Measurements from ENCODE around the gene WNT5B.
A peak's percentile ranks its signal among the peaks of the same experiment; 100 is the strongest.

The WNT5B gene

GRCh38 chr12:1603269-1603993 lies 25.6 kb upstream of the WNT5B start:
- Histone ChIP-seq H3K36me3 (ENCODE audit: control insufficient read depth, insufficient read depth, low read length) (no peaks in the 10 kb centered on the region), H3K4me1 (ENCODE audit: control insufficient read depth, insufficient read depth, low read length) (peaks cover 11% of the 10 kb centered on the region), H3K4me3 (ENCODE audit: low read depth, low read length) (no peak overlapping the region), H3K9me3 (ENCODE audit: control insufficient read depth, insufficient read depth, low read depth, low read length) (no peaks in the 10 kb centered on the region), H3K27ac (ENCODE audit: low read depth, low read length) (no peak overlapping the region), H3K9ac (ENCODE audit: low read length) (no peak overlapping the region), H3K27me3 (ENCODE audit: control insufficient read depth, insufficient read depth, low read length) (peaks cover 6% of the 10 kb centered on the region; the same call in 1 of the 2 replicates)

GRCh38 chr12:1604464-1604863 lies 24.6 kb upstream of the WNT5B start:
- peaks cover 11% of the 10 kb centered on the region for H3K4me1 ChIP-seq (ENCODE audit: control insufficient read depth, insufficient read depth, low read length)
- H3K9ac ChIP-seq (ENCODE audit: low read length): no peak overlapping the region
- no peaks in the 10 kb centered on the region for H3K36me3 ChIP-seq (ENCODE audit: control insufficient read depth, insufficient read depth, low read length)
- no peaks in the 10 kb centered on the region for H3K9me3 ChIP-seq (ENCODE audit: control insufficient read depth, insufficient read depth, low read depth, low read length)
- no peak overlapping the region for H3K4me3 ChIP-seq (ENCODE audit: low read depth, low read length)
- peaks cover 6% of the 10 kb centered on the region; the same call in 1 of the 2 replicates for H3K27me3 ChIP-seq (ENCODE audit: control insufficient read depth, insufficient read depth, low read length)
- no peak overlapping the region for H3K27ac ChIP-seq (ENCODE audit: low read depth, low read length)

GRCh38 chr12:1605129-1606020 lies 23.7 kb upstream of the WNT5B start:
- Histone ChIP-seq H3K27ac (ENCODE audit: low read depth, low read length) (no peak overlapping the region; the same call in 1 of the 2 replicates), H3K9ac (ENCODE audit: low read length) (peak overlapping the region; percentile 70)

GRCh38 chr12:1606021-1606622 lies 22.9 kb upstream of the WNT5B start:
- Histone ChIP-seq H3K9ac (ENCODE audit: low read length) (peak overlapping the region; percentile 70), H3K27me3 (ENCODE audit: control insufficient read depth, insufficient read depth, low read length) (peaks cover 6% of the 10 kb centered on the region; the same call in 1 of the 2 replicates), H3K4me3 (ENCODE audit: low read depth, low read length) (peak overlapping the region; percentile 59), H3K4me1 (ENCODE audit: control insufficient read depth, insufficient read depth, low read length) (peaks cover 11% of the 10 kb centered on the region), H3K9me3 (ENCODE audit: control insufficient read depth, insufficient read depth, low read depth, low read length) (no peaks in the 10 kb centered on the region), H3K27ac (ENCODE audit: low read depth, low read length) (no peak overlapping the region; the same call in 1 of the 2 replicates), H3K36me3 (ENCODE audit: control insufficient read depth, insufficient read depth, low read length) (no peaks in the 10 kb centered on the region)

More at GRCh38 chr12:1605129-1606020, 23.7 kb upstream of the WNT5B start:
- H3K36me3 ChIP-seq (ENCODE audit: control insufficient read depth, insufficient read depth, low read length): no peaks in the 10 kb centered on the region
- no peaks in the 10 kb centered on the region for H3K9me3 ChIP-seq (ENCODE audit: control insufficient read depth, insufficient read depth, low read depth, low read length)
- peaks cover 11% of the 10 kb centered on the region for H3K4me1 ChIP-seq (ENCODE audit: control insufficient read depth, insufficient read depth, low read length)
- H3K4me3 ChIP-seq (ENCODE audit: low read depth, low read length): peak overlapping the region; percentile 59
- peaks cover 6% of the 10 kb centered on the region; the same call in 1 of the 2 replicates for H3K27me3 ChIP-seq (ENCODE audit: control insufficient read depth, insufficient read depth, low read length)

GRCh38 chr12:1607940-1608712 lies 20.9 kb upstream of the WNT5B start:
- H3K9me3 ChIP-seq (ENCODE audit: control insufficient read depth, insufficient read depth, low read depth, low read length): no peaks in the 10 kb centered on the region
- peaks cover 11% of the 10 kb centered on the region for H3K4me1 ChIP-seq (ENCODE audit: control insufficient read depth, insufficient read depth, low read length)
- H3K36me3 ChIP-seq (ENCODE audit: control insufficient read depth, insufficient read depth, low read length): no peaks in the 10 kb centered on the region
- no peak overlapping the region for H3K9ac ChIP-seq (ENCODE audit: low read length)
- H3K27ac ChIP-seq (ENCODE audit: low read depth, low read length): no peak overlapping the region
- H3K4me3 ChIP-seq (ENCODE audit: low read depth, low read length): no peak overlapping the region
- H3K27me3 ChIP-seq (ENCODE audit: control insufficient read depth, insufficient read depth, low read length): peaks cover 6% of the 10 kb centered on the region; the same call in 1 of the 2 replicates

GRCh38 chr12:1608713-1609119 lies 20.3 kb upstream of the WNT5B start:
- Histone ChIP-seq H3K36me3 (ENCODE audit: control insufficient read depth, insufficient read depth, low read length) (no peaks in the 10 kb centered on the region), H3K27me3 (ENCODE audit: control insufficient read depth, insufficient read depth, low read length) (peaks cover 6% of the 10 kb centered on the region; the same call in 1 of the 2 replicates), H3K4me1 (ENCODE audit: control insufficient read depth, insufficient read depth, low read length) (peaks cover 11% of the 10 kb centered on the region), H3K4me3 (ENCODE audit: low read depth, low read length) (no peak overlapping the region), H3K27ac (ENCODE audit: low read depth, low read length) (no peak overlapping the region), H3K9ac (ENCODE audit: low read length) (no peak overlapping the region), H3K9me3 (ENCODE audit: control insufficient read depth, insufficient read depth, low read depth, low read length) (no peaks in the 10 kb centered on the region)

GRCh38 chr12:1610072-1610643 lies 18.9 kb upstream of the WNT5B start:
- H3K9ac ChIP-seq (ENCODE audit: low read length): no peak overlapping the region
- H3K4me3 ChIP-seq (ENCODE audit: low read depth, low read length): no peak overlapping the region
- H3K4me1 ChIP-seq (ENCODE audit: control insufficient read depth, insufficient read depth, low read length): peaks cover 9% of the 10 kb centered on the region
- H3K27me3 ChIP-seq (ENCODE audit: control insufficient read depth, insufficient read depth, low read length): peaks cover 6% of the 10 kb centered on the region; the same call in 1 of the 2 replicates
- no peaks in the 10 kb centered on the region for H3K36me3 ChIP-seq (ENCODE audit: control insufficient read depth, insufficient read depth, low read length)
- no peak overlapping the region for H3K27ac ChIP-seq (ENCODE audit: low read depth, low read length)
- no peaks in the 10 kb centered on the region for H3K9me3 ChIP-seq (ENCODE audit: control insufficient read depth, insufficient read depth, low read depth, low read length)

GRCh38 chr12:1611803-1612572 lies 17.0 kb upstream of the WNT5B start:
- no peak overlapping the region for H3K9ac ChIP-seq (ENCODE audit: low read length)
- no peaks in the 10 kb centered on the region for H3K4me1 ChIP-seq (ENCODE audit: control insufficient read depth, insufficient read depth, low read length)
- H3K9me3 ChIP-seq (ENCODE audit: control insufficient read depth, insufficient read depth, low read depth, low read length): no peaks in the 10 kb centered on the region
- H3K27ac ChIP-seq (ENCODE audit: low read depth, low read length): no peak overlapping the region
- H3K36me3 ChIP-seq (ENCODE audit: control insufficient read depth, insufficient read depth, low read length): no peaks in the 10 kb centered on the region
- no peaks in the 10 kb centered on the region; the same call in 1 of the 2 replicates for H3K27me3 ChIP-seq (ENCODE audit: control insufficient read depth, insufficient read depth, low read length)
- H3K4me3 ChIP-seq (ENCODE audit: low read depth, low read length): no peak overlapping the region

- Histone ChIP-seq H3K4me1 (ENCODE audit: control insufficient read depth, insufficient read depth, low read length) (peaks cover 4% of the 10 kb centered on the region; the same call in 1 of the 2 replicates), H3K9ac (ENCODE audit: low read length) (no peak overlapping the region), H3K9me3 (ENCODE audit: control insufficient read depth, insufficient read depth, low read depth, low read length) (no peaks in the 10 kb centered on the region), H3K36me3 (ENCODE audit: control insufficient read depth, insufficient read depth, low read length) (no peaks in the 10 kb centered on the region), H3K4me3 (ENCODE audit: low read depth, low read length) (no peak overlapping the region), H3K27me3 (ENCODE audit: control insufficient read depth, insufficient read depth, low read length) (peaks cover 4% of the 10 kb centered on the region; the same call in 1 of the 2 replicates), H3K27ac (ENCODE audit: low read depth, low read length) (no peak overlapping the region)
These were observed 15.2 kb upstream of the WNT5B start for GRCh38 chr12:1613860-1614259.

Measured in HUES6 (cell line).